Measurements from ENCODE around the gene ASTN1. TPM values are rescaled to one million over a fixed set of nuclear protein-coding genes. Genes with fewer than 3 reads are reported as not detected.

The ASTN1 gene
- total and polyA plus RNA-seq, 9 donors = 1.1 to 14.8 (median 2.7) TPM

DNA sequence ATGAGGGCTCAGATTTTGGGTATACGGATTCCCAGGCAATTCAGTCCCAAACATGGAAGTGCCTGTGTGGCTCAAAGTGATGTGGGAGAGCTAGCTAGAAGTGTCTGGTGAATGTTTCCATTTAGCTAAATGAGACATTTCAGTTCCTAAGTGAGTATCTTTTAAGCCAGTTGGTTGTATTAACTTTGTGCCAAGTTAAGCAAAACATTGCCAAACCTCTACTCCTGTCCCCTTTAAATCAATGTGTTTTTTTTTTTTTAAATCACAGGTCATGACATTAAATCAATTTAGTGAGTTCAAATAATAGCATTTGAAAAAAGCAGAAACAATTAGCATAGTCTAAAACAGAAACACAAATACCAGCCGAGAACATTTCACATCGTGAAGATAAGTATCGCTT is 230.1 kb downstream of the ASTN1 start:
- WGBS, 3 donors = 61 to 80% (median 64%) methylated on average over 4 of the region's 4 CpGs
- DNase-seq = no peak
- H3K27ac ChIP-seq = no peak overlapping the region
- H3K27me3 ChIP-seq = no peaks in the 10 kb centered on the region
- no peak overlapping the region for H3K4me3 ChIP-seq
- no peaks in the 10 kb centered on the region for H3K4me1 ChIP-seq (ENCODE audit: insufficient read depth)
- intact Hi-C loops (cut with DNase I) = no loop called here
- H3K36me3 ChIP-seq = no peaks in the 10 kb centered on the region
- TF ChIP-seq CTCF (IDR thresholded peaks at IDR 0.05) (no peak), EP300 (IDR thresholded peaks at IDR 0.05) (no peak), POLR2A (IDR thresholded peaks at IDR 0.05) (no peak)
- no peaks in the 10 kb centered on the region for H3K9me3 ChIP-seq

DNA sequence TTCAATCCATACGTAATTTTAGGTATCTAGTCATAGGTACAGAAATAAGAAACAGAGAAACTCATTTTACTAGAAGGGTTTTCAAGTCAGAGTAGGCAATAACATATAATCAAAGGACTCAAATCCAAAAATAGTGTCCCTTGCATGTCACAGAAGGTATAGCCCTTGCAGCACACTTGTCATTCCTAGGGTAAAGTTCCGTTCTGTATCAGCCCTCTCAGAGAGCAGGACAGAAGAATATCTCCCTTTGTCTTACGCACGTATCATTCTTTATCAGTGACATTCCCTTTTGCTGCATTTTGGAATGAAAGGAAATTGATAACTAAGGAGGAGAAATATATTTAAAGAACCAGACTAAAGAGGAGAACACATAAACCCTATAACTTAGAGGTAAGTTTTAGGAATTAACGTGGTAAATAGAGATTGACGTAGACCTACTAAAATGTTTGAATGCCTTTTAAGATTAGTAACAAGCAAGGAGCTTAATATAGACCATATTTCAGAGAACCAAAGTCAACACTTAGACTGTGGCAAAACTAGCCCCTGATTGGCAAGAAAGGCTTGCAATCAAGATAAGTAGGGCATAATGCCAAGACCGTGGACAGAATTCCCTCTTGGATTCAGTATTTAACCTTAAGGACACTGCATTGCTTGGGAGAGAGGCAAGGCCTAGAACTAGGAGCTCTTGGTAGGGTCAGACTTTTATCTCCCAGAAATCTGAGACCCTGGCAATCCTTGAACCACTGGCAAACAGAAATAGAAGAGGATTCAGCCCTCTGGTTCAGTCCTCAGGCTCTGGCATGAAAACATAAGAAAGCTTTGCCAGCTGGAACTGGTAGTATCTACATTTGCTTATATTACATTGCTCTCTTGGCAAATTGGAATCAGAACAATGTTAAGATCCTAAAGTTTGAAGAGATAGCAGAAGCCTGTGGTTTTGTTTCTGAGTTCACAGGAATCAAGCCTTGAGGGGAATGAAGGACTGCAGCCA is 232.1 kb downstream of the ASTN1 start:
- H3K36me3 ChIP-seq = no peaks in the 10 kb centered on the region
- H3K4me1 ChIP-seq (ENCODE audit: insufficient read depth) = no peaks in the 10 kb centered on the region
- no peaks in the 10 kb centered on the region for H3K9me3 ChIP-seq
- DNase-seq = no peak
- H3K27me3 ChIP-seq = no peaks in the 10 kb centered on the region
- H3K4me3 ChIP-seq = no peak overlapping the region
- no peak overlapping the region for H3K27ac ChIP-seq
- WGBS, 3 donors = 82 to 83% (median 82%) methylated on average over 7 of the region's 7 CpGs
- intact Hi-C loops (cut with DNase I) = no loop called here
- TF ChIP-seq POLR2A (IDR thresholded peaks at IDR 0.05) (no peak), EP300 (IDR thresholded peaks at IDR 0.05) (no peak), CTCF (IDR thresholded peaks at IDR 0.05) (no peak)

GRCh38 chr1:176931526-176931925 is 233.0 kb downstream of the ASTN1 start:
- no peak for DNase-seq
- H3K27ac ChIP-seq = no peak overlapping the region
- intact Hi-C loops (cut with DNase I) = no loop called here
- no peaks in the 10 kb centered on the region for H3K9me3 ChIP-seq
- H3K27me3 ChIP-seq = no peaks in the 10 kb centered on the region
- no peak overlapping the region for H3K4me3 ChIP-seq
- TF ChIP-seq EP300 (IDR thresholded peaks at IDR 0.05) = no peak
- TF ChIP-seq POLR2A (IDR thresholded peaks at IDR 0.05) = no peak
- TF ChIP-seq CTCF (IDR thresholded peaks at IDR 0.05) = no peak
- H3K36me3 ChIP-seq = no peaks in the 10 kb centered on the region
- H3K4me1 ChIP-seq (ENCODE audit: insufficient read depth) = no peaks in the 10 kb centered on the region
- WGBS, 3 donors = 93 to 100% (median 100%) methylated on average over 1 of the region's 1 CpG

DNA sequence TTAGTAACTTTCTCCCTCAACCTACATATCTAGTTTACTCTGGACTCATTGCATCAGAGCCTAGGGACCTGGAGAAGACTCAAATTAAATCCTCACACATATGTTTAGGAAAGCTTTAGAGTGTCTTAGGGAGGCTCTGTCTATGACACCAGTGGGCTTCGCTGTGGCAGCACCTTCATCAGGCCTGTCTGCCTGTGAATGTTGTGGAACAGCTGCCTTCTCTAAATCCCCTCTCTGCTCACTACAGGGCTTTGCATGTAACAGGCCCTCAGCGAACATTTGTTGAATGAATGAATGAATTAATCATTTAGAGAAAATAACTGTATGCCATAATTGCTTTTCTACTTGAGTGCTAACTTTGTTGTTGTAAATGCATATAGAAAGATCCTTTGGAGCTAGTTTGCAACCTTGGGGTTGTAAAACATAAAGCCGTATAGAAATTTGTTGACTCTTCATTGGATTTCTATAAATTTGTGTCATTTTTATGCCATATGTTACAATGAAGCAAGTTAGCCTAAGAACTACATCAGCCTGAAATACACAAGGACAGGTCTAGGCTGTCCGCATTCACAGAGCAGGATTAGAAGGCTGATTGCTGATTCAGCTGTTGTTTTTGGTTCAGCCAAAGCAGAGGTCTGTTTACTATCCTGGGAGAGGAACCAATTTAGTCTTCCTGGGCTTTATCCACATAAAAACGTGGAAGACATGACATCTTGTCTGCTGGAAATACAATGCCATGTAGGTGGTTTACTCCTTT is 238.0 kb downstream of the ASTN1 start:
- H3K36me3 ChIP-seq = no peaks in the 10 kb centered on the region
- intact Hi-C loops (cut with DNase I) = no loop called here
- no peaks in the 10 kb centered on the region for H3K9me3 ChIP-seq
- WGBS, 3 donors = 73 to 78% (median 74%) methylated on average over 5 of the region's 5 CpGs
- no peaks in the 10 kb centered on the region for H3K4me1 ChIP-seq (ENCODE audit: insufficient read depth)
- no peak overlapping the region for H3K27ac ChIP-seq
- H3K27me3 ChIP-seq = no peaks in the 10 kb centered on the region
- TF ChIP-seq POLR2A (IDR thresholded peaks at IDR 0.05) (no peak), EP300 (IDR thresholded peaks at IDR 0.05) (no peak), CTCF (IDR thresholded peaks at IDR 0.05) (no peak)
- H3K4me3 ChIP-seq = no peak overlapping the region
- no peak for DNase-seq
